ENCODE results near the gene DOCK9. TPM values are rescaled to one million over a fixed set of nuclear protein-coding genes. Genes with fewer than 3 reads are reported as not detected.

The DOCK9 gene
- total RNA-seq, 6 donors from 2014 or later, result 155 to 284 (median 170) TPM

DNA sequence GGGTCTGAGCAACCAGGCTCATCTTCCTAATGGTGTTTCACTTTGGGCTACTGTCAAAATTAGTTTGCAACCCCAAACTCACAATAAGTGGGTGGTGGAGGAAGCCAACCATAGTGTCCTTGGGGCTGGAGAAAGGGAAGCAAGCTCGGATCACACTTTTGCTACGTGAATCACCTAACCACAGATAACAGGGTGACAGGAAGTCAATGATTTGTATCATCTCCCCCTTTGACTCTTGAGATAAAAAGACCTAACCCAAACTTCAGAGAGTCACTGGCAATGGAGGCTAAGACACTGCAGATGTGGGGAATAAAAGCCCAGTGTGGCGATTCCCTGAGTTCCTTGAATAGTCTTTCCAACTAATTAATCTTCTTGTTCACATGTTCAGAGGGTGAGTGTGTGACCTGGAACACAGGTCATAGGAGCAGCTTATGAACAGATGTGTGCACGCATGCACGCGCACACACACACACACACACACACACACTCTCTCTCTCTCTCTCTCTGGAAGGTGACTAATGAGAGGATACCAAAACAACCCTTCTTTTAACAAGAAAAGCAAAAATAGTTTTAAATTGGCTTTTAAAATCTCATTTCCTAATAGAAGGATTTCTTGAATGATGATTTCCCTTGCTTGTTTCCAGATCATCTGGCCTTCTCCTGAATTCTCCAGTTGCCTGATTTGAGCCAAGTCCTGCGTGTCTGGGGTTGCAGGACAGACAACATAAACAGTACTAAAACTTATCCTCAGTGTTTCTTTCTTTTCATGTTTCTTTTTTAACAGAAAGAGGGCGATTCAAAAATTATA, 21.2 kb upstream of the DOCK9 start:
- Histone ChIP-seq H3K4me1 (peaks cover 18 to 50% (median 35%) of the 10 kb centered on the region in 4 donors), H3K9me3 (no peaks in the 10 kb centered on the region), H3K4me3 (no peak overlapping the region), H3K27me3 (no peaks in the 10 kb centered on the region), H3K27ac (no peak overlapping the region), H3K36me3 (no peaks in the 10 kb centered on the region)
- no peak for TF ChIP-seq EP300 (IDR thresholded peaks at IDR 0.05)
- no peak for TF ChIP-seq POLR2AphosphoS5 (IDR thresholded peaks at IDR 0.05)
- no peak for TF ChIP-seq POLR2A (IDR thresholded peaks at IDR 0.05)
- TF ChIP-seq, protein P1, sequence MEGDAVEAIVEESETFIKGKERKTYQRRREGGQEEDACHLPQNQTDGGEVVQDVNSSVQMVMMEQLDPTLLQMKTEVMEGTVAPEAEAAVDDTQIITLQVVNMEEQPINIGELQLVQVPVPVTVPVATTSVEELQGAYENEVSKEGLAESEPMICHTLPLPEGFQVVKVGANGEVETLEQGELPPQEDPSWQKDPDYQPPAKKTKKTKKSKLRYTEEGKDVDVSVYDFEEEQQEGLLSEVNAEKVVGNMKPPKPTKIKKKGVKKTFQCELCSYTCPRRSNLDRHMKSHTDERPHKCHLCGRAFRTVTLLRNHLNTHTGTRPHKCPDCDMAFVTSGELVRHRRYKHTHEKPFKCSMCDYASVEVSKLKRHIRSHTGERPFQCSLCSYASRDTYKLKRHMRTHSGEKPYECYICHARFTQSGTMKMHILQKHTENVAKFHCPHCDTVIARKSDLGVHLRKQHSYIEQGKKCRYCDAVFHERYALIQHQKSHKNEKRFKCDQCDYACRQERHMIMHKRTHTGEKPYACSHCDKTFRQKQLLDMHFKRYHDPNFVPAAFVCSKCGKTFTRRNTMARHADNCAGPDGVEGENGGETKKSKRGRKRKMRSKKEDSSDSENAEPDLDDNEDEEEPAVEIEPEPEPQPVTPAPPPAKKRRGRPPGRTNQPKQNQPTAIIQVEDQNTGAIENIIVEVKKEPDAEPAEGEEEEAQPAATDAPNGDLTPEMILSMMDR (IDR thresholded peaks at IDR 0.05), result no peak
- 68 to 70% methylated on average over 8 of the region's 8 CpGs for WGBS, 2 donors
- ATAC-seq (ENCODE audit: low FRiP score in 2 of 2) (peak in 1 of 2 donors; percentile 47), DNase-seq (no peak)

DNA sequence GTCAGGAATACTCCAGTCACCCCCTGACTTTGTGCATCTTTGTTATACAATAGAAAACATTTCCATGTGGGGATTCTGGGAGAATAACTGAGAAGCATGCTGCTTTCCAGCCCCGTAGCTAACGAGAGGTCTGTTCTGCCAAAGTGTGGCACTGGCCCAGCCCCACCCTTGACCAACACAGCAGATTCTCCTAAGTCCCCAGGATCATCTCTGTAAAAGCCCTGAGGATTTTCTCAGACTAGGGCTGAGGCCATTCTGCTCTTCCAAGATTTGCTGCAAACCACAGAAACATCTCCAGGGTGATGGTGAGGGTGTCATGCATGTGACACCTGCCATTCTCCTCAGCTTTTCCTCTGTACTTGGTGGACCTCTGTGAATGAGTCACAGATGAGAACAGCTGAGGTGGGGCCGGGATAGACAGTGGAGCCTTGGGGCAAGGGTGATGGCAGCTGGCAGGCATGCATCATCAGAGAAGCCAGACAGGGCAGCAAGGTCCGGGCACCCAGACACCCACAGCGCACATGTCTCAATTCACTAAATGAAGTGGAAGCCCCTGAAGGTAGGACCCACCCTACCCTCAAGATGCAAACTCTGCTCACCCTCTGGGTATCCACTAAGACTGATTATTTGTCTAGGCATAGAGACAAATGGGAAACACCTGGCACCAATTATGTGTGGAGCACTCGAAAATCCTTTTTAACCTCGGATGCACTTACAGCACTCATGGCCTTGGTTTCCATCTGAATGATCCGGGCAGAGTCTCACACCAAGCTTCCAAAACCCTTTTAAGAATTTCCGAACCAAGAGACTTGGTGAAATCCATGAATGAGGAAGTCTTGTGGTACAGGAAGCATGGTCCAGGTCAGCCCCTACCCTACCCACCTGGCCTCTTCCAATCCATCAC, 20.1 kb upstream of the DOCK9 start:
- H3K4me3 ChIP-seq, result no peak overlapping the region
- WGBS, 2 donors, result 65 to 77% methylated on average over 8 to 9 of the region's 9 CpGs
- ATAC-seq (ENCODE audit: low FRiP score in 2 of 2) (no peak), DNase-seq (no peak)
- no peak overlapping the region for H3K27ac ChIP-seq
- H3K27me3 ChIP-seq, result no peaks in the 10 kb centered on the region
- peaks cover 14 to 40% (median 29%) of the 10 kb centered on the region in 4 donors for H3K4me1 ChIP-seq
- TF ChIP-seq POLR2AphosphoS5 (IDR thresholded peaks at IDR 0.05) (no peak), POLR2A (IDR thresholded peaks at IDR 0.05) (no peak), EP300 (IDR thresholded peaks at IDR 0.05) (no peak)
- TF ChIP-seq, protein P1 (IDR thresholded peaks at IDR 0.05), result no peak
- no peaks in the 10 kb centered on the region for H3K36me3 ChIP-seq
- no peaks in the 10 kb centered on the region for H3K9me3 ChIP-seq

GRCh38 chr13:98997011-98997730, 19.3 kb upstream of the DOCK9 start:
- peaks cover 12 to 38% (median 25%) of the 10 kb centered on the region in 4 donors for H3K4me1 ChIP-seq
- no peaks in the 10 kb centered on the region for H3K27me3 ChIP-seq
- no peak overlapping the region for H3K27ac ChIP-seq
- TF ChIP-seq POLR2AphosphoS5 (IDR thresholded peaks at IDR 0.05) (no peak), POLR2A (IDR thresholded peaks at IDR 0.05) (no peak), EP300 (IDR thresholded peaks at IDR 0.05) (no peak)
- TF ChIP-seq, protein P1 (IDR thresholded peaks at IDR 0.05), result no peak
- H3K36me3 ChIP-seq, result no peaks in the 10 kb centered on the region
- DNase-seq, result peak in 1 of 2 donors; percentile 22
- WGBS, 2 donors, result 92 to 95% methylated on average over 11 of the region's 11 CpGs
- no peak for ATAC-seq (ENCODE audit: low FRiP score in 2 of 2)
- no peak overlapping the region for H3K4me3 ChIP-seq
- no peaks in the 10 kb centered on the region for H3K9me3 ChIP-seq

DNA sequence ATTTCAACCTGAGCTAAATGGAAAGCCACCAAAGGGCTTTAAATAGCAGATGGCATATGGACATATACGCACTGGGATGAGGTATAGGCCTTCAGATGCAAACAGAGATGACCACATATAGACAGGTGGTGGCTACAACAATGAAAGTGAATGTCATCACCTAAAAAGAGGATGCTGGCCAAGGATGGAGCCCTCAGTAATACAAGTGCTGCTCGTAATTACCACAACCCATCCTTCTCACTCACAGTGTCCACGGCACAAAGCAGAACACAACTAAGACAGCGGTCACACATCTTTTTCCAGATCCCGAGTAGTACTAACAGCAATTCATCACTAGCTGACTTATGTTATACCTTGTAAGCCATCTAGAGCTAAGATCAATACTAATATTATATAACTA, 18.2 kb upstream of the DOCK9 start:
- no peak for TF ChIP-seq EP300 (IDR thresholded peaks at IDR 0.05)
- TF ChIP-seq, protein P1 (IDR thresholded peaks at IDR 0.05), result no peak
- no peak for TF ChIP-seq POLR2AphosphoS5 (IDR thresholded peaks at IDR 0.05)
- TF ChIP-seq POLR2A (IDR thresholded peaks at IDR 0.05), result no peak
- ATAC-seq (ENCODE audit: low FRiP score in 2 of 2), result no peak
- DNase-seq, result no peak
- H3K36me3 ChIP-seq, result no peaks in the 10 kb centered on the region
- 94 to 97% methylated on average over 5 of the region's 5 CpGs for WGBS, 2 donors
- H3K27me3 ChIP-seq, result no peaks in the 10 kb centered on the region
- no peak overlapping the region for H3K27ac ChIP-seq
- H3K9me3 ChIP-seq, result no peaks in the 10 kb centered on the region
- H3K4me1 ChIP-seq, result peaks cover 12 to 30% (median 21%) of the 10 kb centered on the region in 4 donors
- H3K4me3 ChIP-seq, result no peak overlapping the region

Data from upper lobe of left lung (tissue), 6 donors.